Cardiac septum (tissue), 1 donor: Measurements from ENCODE around the gene PLB1. TPM values are rescaled to one million over a fixed set of nuclear protein-coding genes. Genes with fewer than 3 reads are reported as not detected.

Source experiments
- DNase-seq: peaks from one replicate; pipeline ENCODE4 v3.0.0-alpha.2; 2020; ENCODE audit warnings: low spot score
- intact Hi-C: fragments of 100-400 bp; cut with DNase I; formaldehyde crosslinking; loops from one replicate; pipeline ENCODE4 v1.14.0; 2022
- total RNA-seq: library from RNA; stranded (reverse); fragmentation: NEBNext Ultra II Directional; extraction: Animal tissue kit (Norgen Biotek cat#: 25700); gene quantifications from one replicate; pipeline ENCODE4 v1.2.1, GENCODE V29; 2021
- donor health status: DM: no; HTN: no; CAD: no.

Gene PLB1
- total RNA-seq, 1 donor from 2014 or later, result 2.0 TPM

DNA sequence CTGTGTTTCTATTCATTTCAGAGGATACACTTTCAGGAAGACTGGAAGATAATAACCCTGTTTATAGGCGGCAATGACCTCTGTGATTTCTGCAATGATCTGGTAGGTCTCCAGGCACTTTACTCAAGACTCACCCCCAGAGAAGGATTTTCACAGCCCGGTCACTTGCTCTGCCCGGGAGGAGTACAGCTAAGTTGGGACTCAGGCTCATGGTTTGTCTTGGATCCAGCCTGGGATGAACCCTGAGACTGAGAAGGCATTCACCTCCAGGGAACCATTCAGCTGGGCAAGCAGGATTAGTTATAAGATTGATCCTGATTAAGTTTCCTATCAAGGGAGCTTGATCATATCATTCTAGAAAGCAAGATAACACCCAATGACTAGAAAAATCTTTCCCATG, 83.7 kb downstream of the PLB1 start:
- no peak for DNase-seq
- intact Hi-C loops, result no loop called here

DNA sequence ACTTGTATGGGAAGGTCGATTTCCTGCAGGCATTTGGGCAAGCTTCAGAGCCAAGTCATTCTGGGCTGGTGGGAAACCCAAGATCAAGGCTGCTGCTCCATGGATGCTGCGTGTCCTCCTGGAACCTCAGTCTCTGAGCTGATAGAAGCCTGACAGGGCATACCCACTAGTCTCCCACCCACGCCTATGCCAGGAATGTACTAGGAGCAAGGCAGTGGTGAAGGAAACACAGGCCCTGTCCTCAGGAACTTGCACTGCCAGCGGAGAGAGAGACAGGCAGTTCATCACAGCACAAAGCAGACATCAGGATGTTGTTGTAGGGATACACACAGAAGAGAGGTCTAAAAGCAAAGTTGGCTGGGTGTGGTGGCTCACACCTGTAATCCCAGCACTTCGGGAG, 84.2 kb downstream of the PLB1 start:
- intact Hi-C loops, result no loop called here
- DNase-seq, result no peak

DNA sequence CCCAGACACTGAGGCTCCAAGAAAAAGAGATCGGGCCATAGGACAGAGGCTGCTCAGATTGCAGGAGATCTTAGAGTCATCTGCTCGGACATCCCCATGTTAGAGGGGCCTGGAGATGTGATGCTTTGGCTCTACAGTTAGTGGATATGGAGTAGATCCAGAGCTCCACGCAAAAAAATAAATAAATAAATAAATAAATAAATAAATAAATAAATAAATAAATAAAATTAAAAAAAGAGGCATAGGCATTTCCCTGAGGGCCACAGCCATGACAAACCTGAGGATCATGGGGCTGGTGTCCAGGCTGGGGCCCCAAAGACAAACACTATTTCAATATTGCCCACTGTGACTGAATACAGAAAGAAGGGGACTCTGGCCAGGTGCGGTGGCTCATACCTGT, 85.5 kb downstream of the PLB1 start:
- intact Hi-C loops, result no loop called here

DNA sequence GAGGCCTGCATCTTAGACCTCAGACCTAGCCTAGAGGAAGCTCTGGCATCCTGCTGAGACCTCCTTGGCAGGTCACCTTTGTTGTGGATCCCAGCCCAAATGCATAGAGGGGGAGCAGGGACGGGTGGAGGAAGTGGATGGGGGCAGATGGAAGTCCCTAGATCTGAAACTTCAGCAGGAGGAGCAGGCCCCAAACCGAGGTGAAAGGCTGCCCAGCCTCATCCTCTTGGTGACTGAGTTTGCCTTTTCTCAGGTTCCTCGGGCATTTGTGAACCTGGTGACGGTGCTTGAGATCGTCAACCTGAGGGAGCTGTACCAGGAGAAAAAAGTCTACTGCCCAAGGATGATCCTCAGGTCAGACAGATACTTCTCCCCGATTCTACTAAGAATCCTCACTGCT, 86.3 kb downstream of the PLB1 start:
- intact Hi-C loops, result no loop called here
- DNase-seq, result no peak

More for the DNA sequence above, 85.5 kb downstream of the PLB1 start:
- DNase-seq, result no peak

DNA sequence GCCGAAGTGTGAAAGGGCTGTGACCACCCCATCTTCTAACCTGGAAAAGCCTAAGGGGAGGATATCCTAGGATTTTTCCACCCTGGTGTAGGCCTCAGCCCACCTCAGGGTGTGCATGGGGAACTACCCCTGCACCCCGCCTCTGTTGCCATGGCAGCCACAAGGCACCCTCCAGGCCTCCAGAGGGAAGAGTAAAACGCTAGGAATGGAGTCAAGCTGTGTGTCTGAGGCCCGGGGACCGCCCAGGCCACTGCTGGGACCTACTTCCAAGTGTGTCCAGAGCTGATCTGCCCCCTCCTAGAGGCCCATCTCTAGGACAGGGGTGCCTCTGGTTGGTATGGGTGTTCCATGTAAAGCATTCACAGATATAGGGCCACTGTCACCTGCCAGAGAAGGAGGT, 86.7 kb downstream of the PLB1 start:
- intact Hi-C loops, result no loop called here

DNA sequence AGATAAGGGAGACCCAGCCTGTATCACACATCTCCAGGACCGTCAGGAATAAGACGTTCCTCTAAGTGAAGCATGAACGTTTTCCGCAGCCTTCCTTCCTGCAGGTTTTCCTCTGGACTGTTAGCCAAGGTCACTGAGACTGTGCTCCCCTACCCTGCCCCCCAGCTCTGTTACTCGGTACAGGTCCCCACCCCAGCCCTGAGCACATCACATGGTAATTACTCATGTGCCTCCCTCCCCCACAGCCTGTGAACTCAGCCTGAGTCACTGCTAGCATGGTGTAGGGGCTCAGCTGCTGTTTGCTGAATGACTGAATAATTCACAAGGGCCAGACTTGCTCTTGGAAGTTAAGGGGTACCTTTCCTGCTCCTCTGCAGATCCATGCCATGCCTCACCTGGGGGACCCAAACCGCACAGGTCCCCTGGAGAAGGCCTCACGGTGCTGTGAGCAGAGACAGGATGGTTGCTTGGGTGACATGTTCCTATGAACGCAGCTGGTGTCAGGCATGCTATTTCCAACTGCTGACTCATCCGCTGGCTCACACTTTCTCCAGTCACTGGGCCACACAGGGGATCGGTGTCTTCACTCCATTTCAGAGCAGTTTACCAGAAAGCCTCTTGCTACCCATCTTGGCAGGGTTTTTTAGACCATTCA, 88.2 kb downstream of the PLB1 start:
- peak; percentile 87 for DNase-seq
- intact Hi-C loops, result no loop called here

More for the DNA sequence above, 86.7 kb downstream of the PLB1 start:
- DNase-seq, result no peak

DNA sequence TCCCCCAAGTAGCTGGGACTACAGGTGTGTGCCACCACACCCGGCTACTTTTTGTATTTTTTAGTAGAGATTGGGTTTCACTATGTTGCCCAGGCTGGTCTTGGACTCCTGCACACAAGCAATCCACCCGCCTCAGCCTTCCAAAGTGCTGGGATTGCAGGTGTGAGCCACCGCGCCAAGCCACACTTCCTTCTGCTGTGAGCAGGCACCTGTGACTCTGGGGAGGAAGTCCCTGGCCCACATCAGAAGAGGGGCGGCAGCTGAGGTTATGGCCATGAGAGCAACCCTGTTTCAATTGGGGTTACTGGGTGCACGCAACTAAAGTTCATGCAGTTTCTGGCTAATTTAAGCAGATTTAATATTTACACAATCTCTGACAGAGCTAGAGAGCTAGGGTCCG, 91.0 kb downstream of the PLB1 start:
- DNase-seq, result no peak
- intact Hi-C loops, result no loop called here

DNA sequence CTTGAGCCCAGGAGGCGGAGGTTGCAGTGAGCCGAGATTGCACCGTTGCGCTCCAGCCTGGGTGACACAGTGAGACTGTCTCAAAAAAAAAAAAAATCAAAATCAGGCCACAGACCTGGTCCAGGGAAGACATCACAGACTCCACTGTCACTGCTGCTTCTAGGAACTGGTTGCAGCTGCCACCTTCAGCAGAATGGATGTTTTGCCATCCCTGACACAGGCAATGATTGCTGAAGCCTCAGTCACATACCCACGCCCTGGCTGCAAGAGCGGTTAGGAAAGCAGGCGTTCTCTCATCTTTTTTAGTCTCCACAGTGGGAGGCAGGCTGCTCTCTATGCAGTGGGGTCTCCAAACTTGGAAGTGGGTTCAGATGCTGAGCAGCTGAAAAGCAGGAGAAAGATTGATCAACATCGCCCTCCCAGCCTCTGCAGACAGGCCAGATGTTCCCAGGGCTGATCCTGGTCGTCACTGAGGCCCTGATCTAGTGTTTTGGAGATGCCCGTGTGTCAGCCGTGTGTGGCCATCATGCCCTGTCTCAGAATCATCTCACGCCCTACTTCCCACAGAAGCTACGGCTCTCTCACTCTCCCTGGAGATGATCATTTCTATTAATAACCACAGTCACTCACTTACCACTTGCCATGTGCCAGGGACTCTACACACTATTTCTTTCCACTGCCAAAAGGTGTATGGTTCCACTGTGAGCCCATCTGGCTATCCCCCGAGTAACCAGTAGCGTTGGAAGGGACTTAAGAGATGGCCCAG, 91.8 kb downstream of the PLB1 start:
- intact Hi-C loops, result no loop called here

DNA sequence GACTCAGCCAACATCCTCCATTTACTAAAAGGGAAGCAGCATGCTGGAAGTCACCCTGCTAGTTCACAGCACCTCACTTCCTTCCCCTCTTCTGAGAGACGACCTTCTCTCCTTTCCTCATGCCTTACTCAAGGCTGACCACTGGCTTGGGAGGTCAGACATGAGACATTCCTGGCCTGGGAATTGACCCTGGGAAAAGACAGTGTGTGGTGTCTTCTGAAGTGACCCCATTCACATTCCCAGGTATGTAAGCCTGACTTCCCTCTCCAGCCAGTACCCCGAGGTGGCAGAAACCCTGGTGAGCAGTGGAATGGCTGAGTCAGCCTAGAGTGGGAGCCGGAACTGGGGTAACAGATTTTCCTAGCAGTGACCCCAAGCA, 92.4 kb downstream of the PLB1 start:
- DNase-seq, result no peak

More for the DNA sequence above, 91.8 kb downstream of the PLB1 start:
- DNase-seq, result no peak

DNA sequence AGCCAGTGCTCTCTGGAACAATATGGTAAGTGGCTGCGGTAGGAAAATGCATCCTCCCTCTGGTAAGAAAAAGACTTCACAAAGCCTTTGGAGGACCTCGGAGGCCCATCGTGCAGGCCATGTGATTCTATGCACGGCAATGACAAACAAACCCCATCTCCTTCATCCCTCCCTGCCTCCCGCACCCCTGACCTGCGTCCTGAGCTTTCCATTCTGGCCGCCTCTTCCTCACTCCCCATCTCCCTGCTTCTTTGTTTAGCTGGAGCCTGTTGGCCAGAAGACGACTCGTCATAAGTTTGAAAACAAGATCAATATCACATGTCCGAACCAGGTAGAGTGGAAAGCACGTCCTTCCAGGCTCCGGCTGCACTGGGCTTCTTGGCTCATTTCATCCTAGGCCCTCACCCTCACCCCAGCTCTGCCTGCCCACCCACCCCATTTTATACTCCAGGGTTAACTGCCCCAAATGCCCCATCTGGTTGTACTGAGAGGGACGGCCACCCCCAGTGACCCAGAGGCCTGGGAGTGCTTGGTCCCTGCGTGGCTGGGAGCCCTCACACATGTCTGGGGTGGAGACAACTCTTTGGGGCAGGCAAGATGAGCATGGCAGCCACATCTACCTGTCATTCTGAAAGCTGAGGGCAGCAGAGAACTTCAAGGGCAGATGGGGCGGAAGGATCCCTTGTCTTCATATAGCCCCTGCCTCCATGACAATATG, 94.0 kb downstream of the PLB1 start:
- no peak for DNase-seq
- intact Hi-C loops, result loop anchor here (5.0 to 10.0 kb wide), 4 partner anchors 112 to 305 kb away; partner anchors contain the start of genes SPDYA and WDR43

More for the DNA sequence above, 92.4 kb downstream of the PLB1 start:
- intact Hi-C loops, result no loop called here

DNA sequence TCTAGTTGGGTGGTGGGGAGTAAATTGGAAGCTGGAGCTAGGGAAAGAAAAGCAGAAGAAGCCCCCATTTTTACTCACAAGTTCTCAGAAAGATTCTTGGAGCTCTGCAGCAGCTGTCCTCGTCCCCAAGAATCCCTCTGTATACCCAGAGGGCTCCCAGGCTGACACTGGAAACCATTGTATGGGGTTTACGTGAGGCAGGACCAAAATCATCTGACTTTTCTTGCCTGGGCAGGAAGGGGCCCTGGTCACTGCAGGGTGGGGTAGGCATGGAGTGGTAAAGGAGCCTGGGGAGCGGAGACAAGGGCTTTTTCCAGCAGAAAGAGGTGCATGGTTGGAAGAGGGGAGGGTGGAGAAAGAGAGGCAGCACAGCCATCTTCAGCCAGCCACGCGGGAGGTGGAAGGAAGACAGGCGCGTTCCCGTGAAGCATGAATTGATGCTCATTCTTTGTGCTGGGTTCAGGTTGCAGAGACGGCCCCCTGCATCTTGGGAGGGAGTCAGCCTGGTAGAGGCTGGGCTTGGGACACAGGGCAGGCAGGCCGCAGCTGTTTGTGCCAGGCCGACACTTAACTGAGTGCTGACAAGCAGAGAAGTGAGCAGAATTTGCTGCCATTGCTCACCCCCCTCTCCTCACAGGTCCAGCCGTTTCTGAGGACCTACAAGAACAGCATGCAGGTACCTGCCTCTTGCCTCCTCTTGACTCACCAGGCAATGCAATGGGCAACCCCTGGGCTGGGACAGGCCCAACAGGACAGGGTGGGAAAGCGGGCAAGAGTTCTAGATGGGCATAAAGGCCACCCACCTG, 94.8 kb downstream of the PLB1 start:
- intact Hi-C loops, result loop anchor here (5.0 to 10.0 kb wide), 4 partner anchors 112 to 304 kb away; partner anchors contain the start of genes SPDYA and WDR43
- no peak for DNase-seq

DNA sequence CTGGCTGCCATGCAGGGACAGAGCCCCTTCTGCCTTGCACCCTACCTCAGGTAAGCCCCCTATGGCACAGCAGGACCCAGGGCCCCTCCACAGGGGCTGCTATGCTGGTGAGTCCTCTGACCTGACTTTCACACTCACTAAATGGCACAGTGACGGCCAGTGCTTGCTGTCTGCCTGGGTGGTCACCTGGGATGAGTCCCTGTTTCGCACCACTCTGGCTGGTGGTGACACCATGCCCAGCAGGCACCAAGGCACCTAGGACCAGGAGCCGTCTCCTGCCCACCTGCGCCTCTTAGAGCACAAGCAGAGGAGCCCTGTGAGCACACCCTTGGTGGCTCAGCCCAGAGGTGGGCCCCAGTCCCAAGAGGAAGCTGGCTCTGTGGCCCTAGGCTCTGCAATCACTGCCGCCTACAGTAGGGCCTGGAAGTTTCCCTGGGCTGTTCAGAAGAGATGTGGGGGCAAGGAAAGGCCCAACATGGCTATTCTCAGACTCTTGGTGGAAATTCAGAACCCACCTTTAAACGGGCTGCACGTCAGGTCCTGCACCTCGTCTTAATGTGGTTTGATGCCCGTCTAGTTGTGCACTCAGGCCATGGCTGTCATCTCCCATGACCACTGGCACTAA, 96.0 kb downstream of the PLB1 start:
- intact Hi-C loops, result loop anchor here (5.0 to 10.0 kb wide), 4 partner anchors 110 to 303 kb away; partner anchors contain the start of genes SPDYA and WDR43
- no peak for DNase-seq

DNA sequence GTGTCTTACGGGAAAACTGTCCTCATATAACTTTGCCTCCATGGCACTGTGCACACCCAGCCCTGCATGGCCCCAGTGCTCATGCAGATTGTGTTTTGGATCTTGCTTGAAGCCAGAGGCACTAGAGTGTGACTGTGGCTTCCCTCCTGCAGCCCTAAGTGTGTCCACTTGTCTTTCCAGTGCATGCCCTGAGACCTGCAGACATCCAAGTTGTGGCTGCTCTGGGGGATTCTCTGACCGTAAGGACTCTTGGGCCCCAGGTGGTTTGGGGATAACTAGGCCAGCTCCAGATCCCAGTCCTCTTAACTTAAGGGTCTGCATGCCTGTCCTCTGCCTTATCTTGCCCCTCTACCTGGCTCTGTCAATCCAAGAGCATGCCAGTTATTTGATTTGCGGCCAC, 96.6 kb downstream of the PLB1 start:
- DNase-seq, result no peak
- intact Hi-C loops, result loop anchor here (5.0 to 10.0 kb wide), 4 partner anchors 110 to 302 kb away; partner anchors contain the start of genes SPDYA and WDR43

DNA sequence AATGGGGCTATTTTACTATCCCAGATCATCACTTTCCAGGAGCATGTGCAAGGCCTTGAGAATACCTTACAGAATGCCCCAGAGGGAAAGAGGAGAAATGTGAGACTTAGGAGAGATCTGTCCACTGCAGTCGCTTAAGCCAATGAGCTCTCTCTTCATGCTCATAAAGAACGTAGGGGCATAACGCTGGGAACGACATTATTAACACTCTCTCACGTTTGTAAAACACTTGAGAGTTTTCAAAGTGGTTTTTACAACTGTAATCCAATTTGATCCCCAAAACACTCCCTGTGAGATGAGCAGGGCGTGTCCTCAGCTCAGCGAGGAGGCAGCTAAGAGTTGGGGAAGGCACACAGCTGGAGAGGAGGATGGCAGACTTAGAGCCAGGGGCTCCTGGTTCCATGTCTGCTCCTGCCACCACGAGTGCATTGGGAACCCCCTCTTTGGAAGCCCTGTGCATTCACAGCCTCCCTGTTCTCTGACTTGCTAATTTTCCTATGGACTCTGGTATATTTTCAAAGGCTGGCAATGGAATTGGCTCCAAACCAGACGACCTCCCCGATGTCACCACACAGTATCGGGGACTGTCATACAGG, 97.4 kb downstream of the PLB1 start:
- intact Hi-C loops, result loop anchor here (5.0 to 10.0 kb wide), 4 partner anchors 109 to 302 kb away; partner anchors contain the start of genes SPDYA and WDR43
- no peak for DNase-seq

DNA sequence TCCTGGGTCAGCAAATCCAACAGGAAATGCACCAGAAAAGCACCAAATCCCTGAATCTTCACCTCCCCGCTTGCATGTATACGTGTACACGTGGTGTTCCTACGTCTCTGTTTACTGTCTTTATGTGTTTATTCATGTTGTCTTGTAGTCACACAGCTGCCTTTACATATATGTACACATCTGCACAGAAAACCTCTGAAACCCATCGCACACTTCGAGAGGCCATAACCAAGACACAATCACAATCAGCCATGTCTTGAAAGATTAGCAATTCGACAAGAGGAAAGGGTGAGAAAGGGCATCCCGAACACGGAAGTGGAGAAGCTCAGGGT, 98.1 kb downstream of the PLB1 start:
- DNase-seq, result no peak
- intact Hi-C loops, result loop anchor here (1.0 to 10.0 kb wide), 6 partner anchors 41 to 301 kb away; partner anchors contain the start of genes PPP1CB, SPDYA and WDR43

DNA sequence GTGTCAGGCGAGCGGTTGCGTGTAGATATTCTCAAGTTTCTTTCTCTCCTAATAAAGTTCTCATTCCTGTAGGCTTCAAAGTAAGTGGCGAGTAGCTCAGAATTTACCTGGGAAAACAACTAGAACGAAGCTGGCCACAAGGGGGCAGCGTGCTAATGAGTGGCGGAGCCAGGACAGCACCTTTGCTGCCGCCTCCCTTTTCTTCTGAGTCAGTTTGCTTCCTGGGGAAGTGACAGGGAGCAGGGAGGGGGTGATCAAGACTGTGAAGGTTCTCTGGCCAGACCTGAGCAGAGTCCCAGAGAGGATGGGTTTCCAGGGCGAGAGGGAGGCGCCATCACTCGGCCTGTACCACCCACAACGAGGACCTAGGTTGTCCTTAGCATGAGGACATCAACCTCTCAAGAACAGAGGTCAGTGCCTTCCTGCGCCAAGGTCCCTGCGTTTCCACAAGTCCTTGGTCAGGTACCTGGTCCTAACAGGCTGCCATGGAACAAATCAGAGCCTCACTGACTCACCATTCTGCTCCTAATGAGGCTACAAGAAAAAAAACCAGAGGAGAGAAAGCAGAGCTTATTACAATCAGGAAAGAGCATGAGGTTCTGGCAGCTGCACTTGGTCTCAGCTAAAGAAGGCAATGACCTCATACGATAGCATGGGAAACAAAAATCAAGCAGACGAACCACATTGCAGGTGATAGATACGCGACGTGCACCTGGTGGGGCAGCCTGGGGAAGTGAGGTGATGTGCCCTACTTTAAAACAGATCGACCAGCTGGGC, 98.7 kb downstream of the PLB1 start:
- DNase-seq, result peak; percentile 93
- intact Hi-C loops, result loop anchor here (1.0 to 10.0 kb wide), 6 partner anchors 40 to 300 kb away; partner anchors contain the start of genes PPP1CB, SPDYA and WDR43

DNA sequence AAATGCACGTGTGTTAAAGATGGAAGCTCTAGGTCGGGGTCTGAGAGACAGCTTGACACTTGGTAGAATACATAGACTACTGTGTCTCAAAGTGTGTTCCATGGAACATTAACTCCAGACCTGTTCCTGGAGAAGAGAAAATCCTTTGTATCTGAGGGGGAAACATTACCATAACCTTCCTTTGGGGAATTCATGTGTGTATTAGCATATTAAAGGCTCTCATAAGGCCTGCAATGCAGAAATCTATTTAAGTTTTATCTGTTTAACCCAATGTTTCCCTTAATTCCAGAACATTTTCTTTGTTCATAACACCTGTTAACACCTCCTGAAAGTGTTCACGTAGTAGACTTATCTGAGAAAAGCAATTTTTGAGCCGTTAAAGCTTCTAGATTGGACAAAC, 99.5 kb downstream of the PLB1 start:
- intact Hi-C loops, result loop anchor here (2.0 to 10.0 kb wide), 3 partner anchors 39 to 299 kb away; partner anchors contain the start of genes SPDYA and WDR43
- DNase-seq, result no peak
